Stimulated activated CD4-positive, alpha-beta T cell treated with anti-CD3 and anti-CD28 coated beads, Interleukin-1b, Interleukin-23, amount 100 ng/mL, for 1 hour (primary cell): ENCODE measurements around the gene CCNK.

ENCODE experiments used
- DNase-seq, 2 donors: peaks; one replicate each; pipeline ENCODE4 v3.0.0-alpha.2; 2020; ENCODE audit warnings: low read depth in 2 of 2

Gene CCNK

DNA sequence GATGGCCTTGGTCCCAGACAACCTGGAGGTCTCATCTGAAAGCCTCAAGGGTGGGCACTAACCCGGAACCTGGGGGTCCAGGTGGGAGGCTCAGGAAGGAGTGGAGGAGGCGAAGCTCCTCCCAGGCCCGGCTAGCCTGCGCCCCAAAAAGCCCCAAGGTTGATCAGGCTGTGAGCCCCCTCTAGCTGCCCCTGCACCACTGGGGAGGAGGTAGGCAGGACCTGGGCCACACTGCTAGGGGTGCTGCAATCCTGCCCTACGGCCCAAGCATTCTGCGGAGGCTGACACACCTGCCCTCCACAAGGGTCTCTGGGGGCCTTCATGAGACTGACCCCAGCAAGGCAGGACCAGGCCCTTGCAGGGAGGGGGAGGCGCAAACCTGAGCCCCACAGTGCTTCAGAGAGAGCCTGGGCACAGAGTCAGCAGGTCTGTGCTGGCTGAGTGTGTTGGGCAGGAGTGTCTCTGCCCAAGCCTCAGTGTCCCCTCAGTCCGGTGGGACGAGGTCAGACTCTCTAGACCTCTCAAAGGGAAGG, 70.9 kb downstream of the CCNK start:
- DNase-seq, result no peak

DNA sequence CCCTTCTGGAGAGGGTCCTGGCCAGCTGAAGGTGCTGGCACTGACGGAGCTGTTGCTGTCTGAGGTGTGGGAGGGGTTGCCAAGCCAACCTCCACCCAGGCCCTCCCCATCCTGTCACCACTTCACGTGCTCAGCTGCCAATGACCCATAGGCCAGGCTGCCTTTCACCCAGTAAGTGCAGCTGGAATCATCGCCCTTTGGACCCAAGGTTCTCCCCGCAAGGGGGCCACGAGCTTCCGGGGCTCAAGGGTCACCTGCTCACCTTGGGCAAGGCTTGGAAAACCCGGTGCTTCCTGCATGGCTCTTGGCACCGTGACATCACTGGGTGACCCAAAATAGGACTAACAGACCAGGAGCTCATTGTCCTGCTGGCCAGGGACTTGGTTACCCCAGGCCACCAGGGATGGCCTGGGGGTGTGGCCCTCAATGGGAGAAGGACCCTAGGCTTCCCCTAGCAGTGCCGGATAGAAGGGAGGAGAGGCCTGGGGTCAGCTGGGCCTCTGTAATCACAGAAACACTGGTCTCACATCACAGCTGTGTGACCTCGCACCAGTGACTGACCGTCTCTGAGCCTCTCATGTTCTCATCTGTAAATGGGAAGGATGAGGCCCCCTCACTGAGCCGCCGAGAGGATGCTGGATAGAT, 71.5 kb downstream of the CCNK start:
- DNase-seq, result no peak

DNA sequence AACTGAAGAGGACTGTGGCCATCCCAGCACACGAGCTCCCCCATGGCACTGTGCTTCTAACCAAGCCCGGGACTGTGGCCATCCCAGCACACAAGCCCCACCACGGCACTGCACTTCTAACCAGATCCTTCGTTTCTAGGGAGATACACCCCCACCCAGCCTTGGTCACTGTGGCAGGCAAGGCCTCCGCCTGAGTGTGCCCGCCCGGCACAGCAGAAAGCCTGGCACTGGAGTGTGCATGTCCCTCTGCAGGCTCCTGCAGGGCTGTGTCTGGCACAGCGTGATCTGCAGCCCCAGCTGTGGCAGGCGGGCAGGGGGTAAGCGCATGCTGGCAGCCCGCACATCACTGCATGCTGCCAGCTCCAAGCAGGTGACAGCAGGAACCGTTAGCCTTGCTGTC, 73.0 kb downstream of the CCNK start:
- no peak for DNase-seq

DNA sequence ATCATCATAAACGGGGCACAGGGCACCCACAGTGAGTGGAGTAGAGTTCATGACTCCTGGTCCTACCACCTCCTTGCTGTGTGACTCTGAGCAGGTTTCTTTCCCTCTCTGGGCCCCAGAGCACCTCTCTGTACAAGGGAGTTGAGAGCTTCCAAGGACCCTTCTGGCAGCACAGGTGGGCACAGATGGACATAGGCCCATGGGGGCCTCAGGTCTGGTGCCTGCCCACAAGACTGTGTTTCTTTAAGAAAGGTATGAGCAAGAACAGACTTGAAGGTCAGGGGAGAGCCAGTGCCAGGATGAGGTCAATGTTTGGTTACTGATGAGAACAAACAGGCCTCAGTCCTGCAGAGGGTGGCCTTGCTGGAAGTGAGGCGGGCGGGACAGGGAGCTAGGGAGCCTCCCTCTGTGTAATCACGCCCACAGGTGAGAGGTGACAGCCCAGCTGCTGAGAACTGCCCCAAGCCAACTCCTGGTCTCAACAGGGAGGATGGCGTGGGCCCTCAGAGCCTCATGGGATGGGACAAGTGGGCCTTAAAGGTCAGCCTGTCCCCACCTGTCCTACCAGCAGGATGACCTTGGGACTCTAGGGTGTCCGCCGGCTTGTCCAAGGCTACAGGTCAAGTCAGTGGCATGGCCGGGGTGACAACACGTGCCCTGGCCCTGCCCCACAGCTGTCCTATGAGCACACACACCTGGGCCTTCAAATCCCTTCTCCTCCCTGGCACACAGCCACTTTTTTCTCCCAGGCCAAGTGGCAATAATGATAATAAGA, 73.7 kb downstream of the CCNK start:
- no peak for DNase-seq

DNA sequence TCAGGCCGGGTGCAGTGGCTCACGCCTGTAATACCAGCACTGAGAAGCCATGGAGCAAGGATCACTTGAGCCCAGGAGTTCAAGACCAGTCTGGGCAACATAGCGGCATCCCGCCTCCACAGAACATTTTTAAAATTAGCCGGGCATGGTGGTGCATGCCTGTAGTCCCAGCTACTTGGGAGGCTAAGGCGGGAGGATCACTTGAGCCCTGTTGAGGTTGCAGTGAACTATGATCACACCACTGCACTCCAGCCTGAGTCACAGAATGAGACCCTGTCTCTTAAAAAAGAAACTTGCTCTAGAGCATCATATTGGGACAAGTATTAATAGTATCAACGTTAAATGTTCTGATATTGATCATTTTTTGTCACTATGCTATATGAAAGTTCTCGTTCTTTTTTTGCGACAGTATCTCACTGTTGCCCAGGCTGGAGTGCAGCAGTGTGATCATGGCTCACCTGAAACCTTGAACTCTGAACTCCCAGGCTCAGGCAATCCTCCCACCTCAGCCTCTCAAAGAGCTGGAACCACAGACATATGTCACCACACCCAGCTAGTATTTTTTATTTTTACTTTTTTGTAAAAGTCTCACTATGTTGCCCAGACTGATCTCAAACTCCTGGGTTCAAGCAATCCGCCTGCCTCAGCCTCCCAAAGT, 75.1 kb downstream of the CCNK start:
- no peak for DNase-seq

DNA sequence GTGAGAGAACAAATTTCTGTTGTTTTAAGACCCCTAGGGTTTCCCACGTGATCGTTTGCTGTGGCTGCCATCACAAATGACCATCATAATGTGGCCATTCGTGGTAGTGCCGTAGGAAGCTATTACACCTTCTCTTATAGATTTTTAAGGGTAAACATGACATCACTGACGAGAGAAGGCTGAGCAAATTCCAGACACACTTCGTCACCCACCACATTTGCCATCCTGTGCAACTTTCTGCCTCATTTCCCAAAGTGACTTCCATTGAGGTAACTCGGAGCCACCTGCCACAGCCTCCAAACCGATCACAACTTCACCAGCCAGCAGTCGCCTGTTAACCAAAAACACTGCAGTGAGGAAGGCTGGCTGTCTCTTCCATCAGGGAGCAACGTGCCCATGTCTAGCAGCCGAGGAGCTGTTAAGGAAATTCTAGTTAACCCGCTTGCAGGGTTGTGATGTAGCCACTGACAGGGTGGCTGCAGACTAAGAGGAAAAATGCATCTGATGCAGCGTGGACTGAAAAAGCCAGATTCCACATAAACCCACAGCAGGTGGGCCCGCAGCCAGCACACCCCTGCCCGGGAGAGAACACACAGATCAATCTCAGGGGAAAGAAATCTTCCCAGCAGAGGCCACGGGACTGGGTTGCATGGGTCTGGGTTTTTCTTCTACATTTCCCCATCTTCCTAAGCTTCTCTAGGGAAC, 78.2 kb downstream of the CCNK start:
- no peak for DNase-seq

DNA sequence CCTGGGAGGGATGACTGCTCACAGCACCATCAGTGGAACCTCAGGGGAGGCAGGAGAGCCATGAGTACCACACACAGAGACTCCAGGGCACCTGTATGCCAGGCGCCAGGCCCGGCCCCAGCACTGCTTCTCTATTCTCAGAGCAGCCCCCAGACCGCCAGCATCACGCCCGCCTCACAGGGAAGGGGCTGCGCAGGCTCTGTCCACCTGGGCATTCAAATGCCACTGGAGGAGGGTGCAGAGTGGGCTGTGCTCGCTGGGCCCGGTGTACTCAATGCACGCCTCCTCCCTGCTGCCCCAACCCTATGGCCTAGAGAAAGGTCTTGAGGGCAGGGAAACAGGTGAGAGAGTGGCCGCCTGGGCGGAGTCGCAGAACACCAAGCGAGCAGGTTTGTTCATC, 79.2 kb downstream of the CCNK start:
- DNase-seq, result no peak

DNA sequence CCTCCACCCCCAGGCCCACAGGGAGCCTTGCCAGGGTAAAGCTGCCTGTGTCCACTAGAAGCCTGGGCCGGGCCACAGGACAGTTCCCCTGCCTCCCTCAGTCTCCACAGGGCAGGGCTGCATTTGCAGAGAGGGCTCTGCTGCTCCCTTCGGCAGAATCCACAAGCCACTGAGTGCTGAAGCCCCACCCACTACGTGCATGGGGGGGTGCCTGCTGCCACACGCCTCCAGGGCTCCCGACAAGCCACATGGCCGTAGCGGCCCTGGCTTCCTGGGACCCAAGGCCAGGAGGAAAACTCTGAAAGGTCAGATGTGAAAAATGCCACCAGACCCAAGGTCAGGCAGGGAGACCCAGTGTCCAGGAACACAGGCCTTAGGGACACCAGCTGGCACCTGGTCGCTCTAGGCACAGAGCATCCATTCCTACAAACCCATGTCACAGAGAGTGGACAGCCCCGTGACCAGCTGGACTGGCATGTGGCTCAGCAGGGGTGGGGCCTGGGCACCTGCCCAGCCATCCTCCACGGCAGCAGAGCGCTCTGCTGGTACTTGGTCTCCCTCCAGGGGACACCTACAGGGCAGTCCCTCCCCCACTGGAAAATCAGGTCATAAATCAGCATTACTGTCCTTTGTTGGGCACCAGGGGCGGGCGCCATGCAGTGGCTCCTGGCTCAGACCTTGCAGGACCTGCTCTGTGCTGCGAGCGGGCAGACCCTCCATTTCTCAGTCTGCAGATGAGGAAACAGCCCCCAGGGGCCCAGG, 79.9 kb downstream of the CCNK start:
- no peak for DNase-seq

DNA sequence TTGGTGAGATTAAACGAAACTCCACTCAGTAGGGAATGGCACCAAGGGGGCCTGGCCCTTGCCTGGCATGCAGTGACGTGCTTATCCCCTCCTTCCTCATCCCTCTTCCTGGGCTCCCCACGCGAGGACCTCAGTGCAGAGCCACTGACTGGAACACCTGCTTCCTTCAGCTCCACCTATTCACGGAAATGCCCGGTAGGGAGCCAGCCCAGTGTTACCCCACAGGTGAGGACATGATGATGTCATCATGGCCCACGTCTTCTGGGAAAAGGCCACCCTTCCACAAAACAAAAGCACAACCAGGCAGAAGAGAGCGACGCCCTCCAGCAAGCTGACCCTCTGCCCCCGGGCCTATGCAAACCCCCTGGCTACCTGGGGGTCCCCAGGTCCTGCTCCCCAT, 80.7 kb downstream of the CCNK start:
- no peak for DNase-seq
